T-helper 2 cell treated with Interferon-gamma antibody and Interleukin-4, amounts not matched to agents 5 μg/mL and 100 μg/mL, for 36 hours (primary cell): ENCODE results near the gene RPS8.

ENCODE experiments used
- DNase-seq: peaks from one replicate; pipeline ENCODE4 v3.0.0; 2021; ENCODE audit warnings: low spot score
- H3K27ac Mint-ChIP-seq: one replicate; pipeline ENCODE4 v1.8.0; 2021; ENCODE audit warnings: mild to moderate bottlenecking, mixed read lengths
- H3K27me3 Mint-ChIP-seq: one replicate; pipeline ENCODE4 v1.8.0; 2021; ENCODE audit warnings: low read depth, mixed read lengths
- H3K36me3 Mint-ChIP-seq: one replicate; pipeline ENCODE4 v1.8.0; 2021; ENCODE audit warnings: low read depth, mixed read lengths
- H3K4me1 Mint-ChIP-seq: one replicate; pipeline ENCODE4 v1.8.0; 2021; ENCODE audit warnings: low read depth, mixed read lengths
- H3K4me3 Mint-ChIP-seq: one replicate; pipeline ENCODE4 v1.8.0; 2022; ENCODE audit warnings: mild to moderate bottlenecking, moderate library complexity, mixed read lengths
- H3K9me3 Mint-ChIP-seq: one replicate; pipeline ENCODE4 v1.8.0; 2021; ENCODE audit warnings: mixed read lengths

RPS8 gene

GRCh38 chr1:44828003-44828651 is 52.8 kb downstream of the RPS8 start:
- Mint-ChIP-seq H3K27ac (no peak overlapping the region), H3K9me3 (no peaks in the 10 kb centered on the region), H3K4me1 (peaks cover 3% of the 10 kb centered on the region), H3K36me3 (no peaks in the 10 kb centered on the region), H3K4me3 (no peak overlapping the region), H3K27me3 (no peaks in the 10 kb centered on the region)
- DNase-seq = no peak
